Motor neuron (in vitro differentiated cells): ENCODE data around the gene XAB2. TPM values are rescaled to one million over a fixed set of nuclear protein-coding genes. Genes with fewer than 3 reads are reported as not detected.
"Not testable (repeated sequence)": the region's sequence is repeated elsewhere in the genome, so short reads cannot be mapped to it uniquely, and the experiment has no call there.

Source experiments
- ATAC-seq, 8 experiments: fragments of 200-7000 bp; cut with Tn5 transposase; replicated peaks in 6 of 8; 2 replicates each; pipeline ENCODE4 v1.8.0; 2021; ENCODE audit warnings: mild to moderate bottlenecking in 8 of 8, moderate library complexity in 8 of 8
- H3K27ac ChIP-seq, 2 donors: fragments of 250-450 bp; sonication (Bioruptor Pico); 2 replicates each; pipeline ENCODE4 v1.9.0; 2021; ENCODE audit warnings: antibody characterized with exemption in 2 of 2, mild to moderate bottlenecking in 2 of 2, moderate library complexity in 1 of 2
- H3K4me1 ChIP-seq, 2 donors: fragments of 250-450 bp; sonication (Bioruptor Pico); replicated peaks in 1 of 2; 2 replicates each; pipeline ENCODE4 v1.6.1; 2021; ENCODE audit warnings: antibody characterized with exemption in 2 of 2, mild to moderate bottlenecking in 2 of 2, moderate library complexity in 1 of 2
- H3K4me3 ChIP-seq, 5 donors: fragments of 250-450 bp; sonication (Bioruptor Pico); 2 replicates each; pipeline ENCODE4 v1.9.0; 2021; ENCODE audit warnings: antibody characterized with exemption in 5 of 5, mild to moderate bottlenecking in 5 of 5, moderate library complexity in 4 of 5
- WGBS, 10 experiments: fragments of 450-650 bp; shearing (Covaris generic); methylation state at CpG; one replicate each; pipeline ENCODE4 v1.0.0; 2022; 5-methylcytosine and 5-hydroxymethylcytosine counted together
- in situ Hi-C, 9 experiments: fragments of 400-800 bp; cut with MboI; loops; one replicate each; pipeline ENCODE4 v1.15.0; 2021; ENCODE audit warnings: low sequenced_read_pairs in 9 of 9, low pct_unique_long_range_greater_than_20kb in 2 of 9; ENCODE audit not compliant: unreplicated experiment in 9 of 9
- total RNA-seq, 8 experiments: library from RNA; unstranded; fragments of 300-600 nt; gene quantifications; 2 replicates each; pipeline versions ENCODE4 v1.2.3 to v1.2.4, GENCODE V29; 2022

XAB2 gene
- total RNA-seq, 8 experiments from 2014 or later = 9.2 to 38.7 (median 22.6) TPM

- no peak overlapping the region for H3K4me3 ChIP-seq
- H3K4me1 ChIP-seq = no peaks in the 10 kb centered on the region
- no peak overlapping the region for H3K27ac ChIP-seq
- in situ Hi-C loops = no loop called here
- WGBS, 10 experiments = 44 to 74% (median 61%) methylated on average over 3 to 7 of the region's 20 CpGs; no CpG with 5 or more reads in 4 of the 10 experiments
- no peak for ATAC-seq
Measured at GRCh38 chr19:7645656-7646425, 16.5 kb upstream of the XAB2 start.

- in situ Hi-C loops = no loop called here
- no peak overlapping the region for H3K4me3 ChIP-seq
- no peak for ATAC-seq
- no peak overlapping the region for H3K27ac ChIP-seq
- 100% methylated on average over 2 of the region's 14 CpGs; no CpG with 5 or more reads in 9 of the 10 experiments for WGBS, 10 experiments
- no peaks in the 10 kb centered on the region for H3K4me1 ChIP-seq
Measured at GRCh38 chr19:7645163-7645562, 15.8 kb upstream of the XAB2 start.

GRCh38 chr19:7644550-7644877 lies 15.2 kb upstream of the XAB2 start:
- ATAC-seq = no peak
- Histone ChIP-seq H3K4me1 (no peaks in the 10 kb centered on the region), H3K4me3 (no peak overlapping the region), H3K27ac (no peak overlapping the region)
- in situ Hi-C loops = no loop called here
- WGBS, 10 experiments = 60 to 100% (median 95%) methylated on average over 2 to 14 of the region's 20 CpGs; no CpG with 5 or more reads in 7 of the 10 experiments

GRCh38 chr19:7643629-7644549 lies 14.5 kb upstream of the XAB2 start:
- H3K4me1 ChIP-seq, H3K27ac ChIP-seq, ATAC-seq, H3K4me3 ChIP-seq, in situ Hi-C loops: not testable (repeated sequence)
- 71% methylated on average over 1 of the region's 10 CpGs; no CpG with 5 or more reads in 9 of the 10 experiments for WGBS, 10 experiments

GRCh38 chr19:7643031-7643415 lies 13.7 kb upstream of the XAB2 start:
- no peaks in the 10 kb centered on the region for H3K4me1 ChIP-seq
- no peak for ATAC-seq
- no peak overlapping the region for H3K27ac ChIP-seq
- H3K4me3 ChIP-seq = no peak overlapping the region
- WGBS, 10 experiments = 100% methylated on average over 2 of the region's 8 CpGs; no CpG with 5 or more reads in 9 of the 10 experiments
- in situ Hi-C loops = no loop called here

- ATAC-seq = no peak
- in situ Hi-C loops = no loop called here
- Histone ChIP-seq H3K27ac (no peak overlapping the region), H3K4me1 (no peaks in the 10 kb centered on the region), H3K4me3 (no peak overlapping the region)
- 50 to 100% methylated on average over 1 of the region's 27 CpGs; no CpG with 5 or more reads in 8 of the 10 experiments for WGBS, 10 experiments
Measured at GRCh38 chr19:7642295-7643030, 13.1 kb upstream of the XAB2 start.

GRCh38 chr19:7641290-7642276 lies 12.2 kb upstream of the XAB2 start:
- Histone ChIP-seq H3K27ac (no peak overlapping the region), H3K4me3 (no peak overlapping the region), H3K4me1 (no peaks in the 10 kb centered on the region)
- 75 to 100% (median 79%) methylated on average over 1 to 7 of the region's 43 CpGs; no CpG with 5 or more reads in 7 of the 10 experiments for WGBS, 10 experiments
- no peak for ATAC-seq
- in situ Hi-C loops = no loop called here

- in situ Hi-C loops = no loop called here
- no peak for ATAC-seq
Measured at GRCh38 chr19:7640803-7641202, 11.5 kb upstream of the XAB2 start.

GRCh38 chr19:7639863-7640348 lies 10.6 kb upstream of the XAB2 start:
- 70 to 100% (median 90%) methylated on average over 1 to 8 of the region's 13 CpGs; no CpG with 5 or more reads in 3 of the 10 experiments for WGBS, 10 experiments
- no peak for ATAC-seq

More at GRCh38 chr19:7640803-7641202, 11.5 kb upstream of the XAB2 start:
- Histone ChIP-seq H3K27ac (no peak overlapping the region), H3K4me1 (no peaks in the 10 kb centered on the region), H3K4me3 (no peak overlapping the region)
- WGBS, 10 experiments = 67 to 100% (median 95%) methylated on average over 1 to 4 of the region's 11 CpGs; no CpG with 5 or more reads in 7 of the 10 experiments

GRCh38 chr19:7638802-7639465 lies 9.6 kb upstream of the XAB2 start:
- 17 to 100% (median 38%) methylated on average over 1 to 8 of the region's 12 CpGs; no CpG with 5 or more reads in 4 of the 10 experiments for WGBS, 10 experiments
- in situ Hi-C loops = no loop called here
- peak in 2 of 8 experiments; percentile 18 for ATAC-seq

More at GRCh38 chr19:7639863-7640348, 10.6 kb upstream of the XAB2 start:
- H3K4me3 ChIP-seq = no peak overlapping the region
- H3K4me1 ChIP-seq = no peaks in the 10 kb centered on the region
- H3K27ac ChIP-seq = no peak overlapping the region
- in situ Hi-C loops = no loop called here

More at GRCh38 chr19:7638802-7639465, 9.6 kb upstream of the XAB2 start:
- Histone ChIP-seq H3K4me3 (no peak overlapping the region), H3K27ac (no peak overlapping the region), H3K4me1 (no peaks in the 10 kb centered on the region)
